ENCODE results near the gene ATR.
A peak's percentile ranks its signal among the peaks of the same experiment; 100 is the strongest.

Gene ATR

DNA sequence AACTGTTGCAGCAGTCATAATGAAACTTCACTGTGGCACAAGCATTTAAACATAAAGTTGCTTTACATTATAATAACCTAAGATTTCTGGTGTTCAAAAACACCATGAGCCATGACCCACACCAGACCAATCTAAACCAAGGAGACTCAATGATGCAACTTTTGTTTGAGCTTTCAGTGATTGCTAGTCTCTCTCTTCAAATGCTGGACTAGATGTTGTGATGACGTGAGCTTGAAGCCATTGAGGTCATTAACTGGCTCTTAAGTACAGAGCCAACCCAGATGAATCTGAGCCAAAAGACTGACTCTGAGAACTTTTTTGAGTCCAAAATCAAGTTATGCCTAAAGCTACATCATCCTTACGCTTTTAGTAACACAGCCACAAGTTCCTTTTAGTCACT is 36.5 kb downstream of the ATR start:
- no peak for DNase-seq (ENCODE audit: extremely low spot score, insufficient read length, low read depth)
- FAIRE-seq, result no peak

DNA sequence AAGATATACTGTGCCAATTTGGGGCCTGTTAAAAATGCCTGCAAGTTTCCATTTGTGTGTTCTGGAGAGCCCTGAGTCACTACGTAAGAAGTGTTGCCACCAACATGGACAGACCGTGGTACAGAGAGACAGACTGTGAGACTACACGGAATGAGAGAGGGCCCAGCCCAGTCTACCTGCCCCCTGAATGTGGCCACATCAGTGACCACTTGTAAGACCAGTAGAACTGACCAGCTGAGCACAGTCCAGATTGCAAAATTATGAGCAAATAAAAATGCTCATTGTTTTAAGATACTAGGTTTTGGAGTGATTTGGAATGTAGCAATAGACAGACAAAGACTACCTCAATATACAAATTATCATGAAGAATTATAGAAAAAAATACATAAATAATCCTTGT is 42.0 kb downstream of the ATR start:
- DNase-seq (ENCODE audit: extremely low spot score, insufficient read length, low read depth) (no peak), FAIRE-seq (no peak)

DNA sequence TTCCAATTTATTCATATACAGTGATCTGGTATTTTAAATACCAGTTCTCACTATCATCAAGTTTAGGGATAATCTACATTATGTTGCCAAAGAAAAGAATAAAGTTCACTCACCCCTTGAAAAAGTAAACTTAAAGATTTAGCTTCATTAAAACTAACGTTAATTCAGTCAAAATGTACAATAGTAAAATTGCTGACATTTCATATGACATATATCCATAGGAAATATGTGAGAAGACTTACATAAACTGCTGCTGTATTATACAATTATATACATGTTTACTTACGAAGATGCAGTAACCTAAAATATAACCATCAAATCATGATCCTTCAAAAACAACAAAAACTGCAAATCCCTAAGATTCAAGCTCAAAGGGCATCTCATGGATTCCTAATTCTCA is 44.0 kb downstream of the ATR start:
- DNase-seq (ENCODE audit: extremely low spot score, insufficient read length, low read depth) (no peak), FAIRE-seq (no peak)

DNA sequence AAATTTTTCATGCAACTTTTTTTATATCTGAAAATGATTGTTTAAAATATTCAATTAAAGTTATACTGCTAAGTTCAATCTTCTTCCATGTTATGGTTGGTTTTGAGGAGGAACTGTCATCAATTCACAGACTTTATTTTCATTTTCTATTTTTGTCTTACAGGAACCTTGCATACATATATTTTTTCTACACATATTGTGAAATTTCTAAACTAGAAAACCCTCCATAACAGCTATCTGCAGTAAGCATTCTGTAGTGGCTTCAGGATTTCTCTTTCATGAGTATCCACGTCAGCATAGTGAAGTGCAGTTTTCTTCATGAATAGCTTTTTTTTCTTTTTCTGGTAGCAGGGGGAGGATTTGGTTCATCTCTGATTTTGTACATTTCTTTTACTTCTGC is 48.2 kb downstream of the ATR start:
- no peak for FAIRE-seq

DNA sequence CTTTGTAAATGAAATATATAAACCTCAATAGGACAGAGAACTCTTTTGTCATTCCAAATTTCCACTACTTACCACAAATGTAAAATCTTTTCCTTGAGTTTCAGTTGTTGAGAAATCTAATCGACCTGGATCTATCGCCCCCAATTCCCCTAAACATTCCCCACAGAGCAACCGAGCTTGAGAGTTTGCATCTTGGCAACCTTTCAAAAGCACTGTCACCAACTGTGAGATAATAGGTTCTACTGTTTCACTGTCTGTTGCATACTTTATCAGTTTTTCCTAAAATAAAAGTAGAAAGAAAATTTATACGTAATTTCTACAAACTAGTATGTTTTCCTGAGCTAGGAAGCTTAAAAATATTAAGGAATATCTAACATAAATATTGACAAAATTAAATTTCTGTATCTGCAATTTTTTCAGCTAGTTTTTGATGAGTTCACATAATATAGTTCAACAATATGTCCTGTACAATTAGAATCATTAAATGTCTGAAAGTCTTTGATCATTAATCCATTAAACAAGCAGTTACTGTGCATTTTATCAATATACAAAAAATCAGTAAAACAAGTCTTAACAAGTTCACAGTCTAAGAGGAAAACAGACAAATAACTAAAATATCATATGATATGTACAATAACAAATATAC is 54.5 kb downstream of the ATR start:
- DNase-seq (ENCODE audit: extremely low spot score, insufficient read length, low read depth) (no peak), FAIRE-seq (no peak)

More for the DNA sequence above, 48.2 kb downstream of the ATR start:
- DNase-seq (ENCODE audit: extremely low spot score, insufficient read length, low read depth), result no peak

DNA sequence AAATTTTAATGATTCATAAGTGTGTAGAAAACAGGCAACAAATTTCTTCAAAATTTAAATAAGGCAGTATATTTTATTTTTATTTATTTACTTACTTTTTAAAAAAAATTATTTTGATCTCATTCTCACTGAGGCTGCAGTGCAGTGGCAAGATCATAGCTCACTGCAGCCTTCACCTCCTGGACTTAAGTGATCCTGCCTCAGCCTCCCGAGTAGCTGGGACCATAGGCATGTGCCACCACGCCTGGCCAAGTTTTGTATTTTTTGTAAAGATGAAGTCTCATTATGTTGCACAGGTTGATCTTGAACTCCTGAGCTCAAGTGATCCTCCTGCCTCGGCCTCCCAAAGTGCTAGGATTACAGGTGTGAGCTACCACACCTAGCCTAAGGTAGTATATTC is 69.5 kb downstream of the ATR start:
- FAIRE-seq (no peak), DNase-seq (ENCODE audit: extremely low spot score, insufficient read length, low read depth) (no peak)

DNA sequence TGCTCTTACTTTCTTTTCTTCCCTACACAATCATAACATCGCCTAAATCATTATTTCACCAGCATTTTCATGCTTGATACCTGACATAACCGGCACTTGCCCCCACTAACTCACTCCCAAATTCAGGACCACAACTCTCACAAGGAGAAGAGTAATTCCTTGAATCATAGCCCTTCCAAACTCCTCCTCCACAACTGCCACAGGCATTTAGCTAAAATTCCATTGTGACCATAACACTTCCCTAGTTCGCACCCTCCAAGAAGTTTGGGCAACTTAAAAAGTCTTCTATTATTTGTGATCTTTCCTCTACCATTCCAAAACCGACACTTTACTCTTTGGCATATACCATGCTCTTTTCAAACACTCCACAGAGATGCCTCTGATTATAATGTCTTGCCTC is 71.3 kb downstream of the ATR start:
- no peak for DNase-seq (ENCODE audit: extremely low spot score, insufficient read length, low read depth)
- FAIRE-seq, result no peak

DNA sequence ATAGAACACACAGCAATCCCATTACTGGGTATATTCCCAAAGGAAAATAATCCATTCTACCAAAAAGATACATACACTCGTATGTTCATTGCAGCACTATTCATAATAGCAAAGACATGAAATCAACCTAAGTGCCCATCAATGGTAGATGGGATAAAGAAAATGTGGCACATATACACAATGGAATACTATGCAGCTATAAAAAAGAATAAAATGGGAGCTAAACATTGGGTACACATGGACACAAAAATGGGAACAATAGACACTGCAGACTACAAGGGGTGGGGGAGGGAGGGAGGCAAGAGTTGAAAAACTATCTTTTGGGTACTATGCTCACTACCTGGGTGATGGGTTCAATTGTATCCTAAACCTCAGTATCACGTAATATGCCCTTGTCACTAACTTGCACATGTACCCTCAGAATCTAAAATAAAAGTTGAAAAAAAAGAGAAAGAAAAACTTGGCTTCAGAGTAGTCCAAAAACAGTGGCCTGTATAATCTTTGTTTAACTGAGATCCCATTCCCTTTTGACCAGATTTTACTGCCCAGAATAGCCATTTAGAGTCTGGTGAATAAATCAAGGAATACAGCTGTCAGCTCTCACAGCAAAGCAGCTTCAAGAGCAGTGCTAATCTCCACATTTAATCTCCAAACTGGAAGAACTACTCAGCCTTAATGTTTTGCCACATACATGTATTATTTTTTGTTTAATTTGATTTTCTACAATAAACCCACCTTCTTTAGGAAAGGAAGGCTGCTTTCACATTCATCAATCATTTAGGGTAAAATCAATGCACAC is 76.1 kb downstream of the ATR start:
- no peak for DNase-seq (ENCODE audit: extremely low spot score, insufficient read length, low read depth)
- FAIRE-seq, result no peak

DNA sequence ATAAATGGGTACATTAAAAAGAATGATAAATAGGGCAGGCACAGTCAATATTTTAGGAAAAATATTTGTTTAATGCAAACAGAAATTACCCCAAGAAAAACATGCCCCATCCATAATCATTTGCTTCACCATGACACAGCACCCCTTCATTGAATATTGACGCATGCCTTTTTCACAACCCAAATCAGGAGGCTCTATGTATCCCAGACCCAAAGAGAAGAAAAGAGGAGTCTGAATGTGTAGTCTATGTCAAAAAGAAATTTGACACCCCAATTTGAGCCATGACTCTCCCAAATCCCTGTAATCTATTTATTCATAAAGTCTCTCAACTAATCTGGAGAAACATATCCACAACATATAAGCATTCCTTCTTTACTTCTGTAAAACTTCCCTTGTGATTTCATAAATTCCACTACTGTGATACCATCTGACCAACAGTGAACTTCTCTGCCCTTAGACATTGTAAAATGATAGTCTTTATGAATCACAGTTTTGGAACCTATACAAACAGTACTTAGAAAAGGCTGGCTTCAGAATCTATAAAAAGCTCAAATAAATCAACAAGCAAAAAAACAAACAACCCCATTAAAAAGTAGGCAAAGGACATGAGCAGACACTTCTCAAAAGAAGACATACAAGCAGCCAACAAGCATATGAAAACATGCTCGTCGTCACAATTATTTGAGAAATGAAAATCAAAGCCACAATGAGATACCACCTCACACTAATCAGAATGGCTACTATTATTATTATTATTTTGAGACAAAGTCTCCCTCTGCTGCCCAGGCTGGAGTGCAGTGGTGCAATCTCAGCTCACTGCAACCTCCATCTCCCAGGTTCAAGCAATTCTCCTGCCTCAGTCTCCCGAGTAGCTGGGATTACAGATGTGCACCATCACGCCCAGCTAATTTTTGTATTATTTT is 77.3 kb downstream of the ATR start:
- peak; percentile 36 for FAIRE-seq
- no peak for DNase-seq (ENCODE audit: extremely low spot score, insufficient read length, low read depth)

DNA sequence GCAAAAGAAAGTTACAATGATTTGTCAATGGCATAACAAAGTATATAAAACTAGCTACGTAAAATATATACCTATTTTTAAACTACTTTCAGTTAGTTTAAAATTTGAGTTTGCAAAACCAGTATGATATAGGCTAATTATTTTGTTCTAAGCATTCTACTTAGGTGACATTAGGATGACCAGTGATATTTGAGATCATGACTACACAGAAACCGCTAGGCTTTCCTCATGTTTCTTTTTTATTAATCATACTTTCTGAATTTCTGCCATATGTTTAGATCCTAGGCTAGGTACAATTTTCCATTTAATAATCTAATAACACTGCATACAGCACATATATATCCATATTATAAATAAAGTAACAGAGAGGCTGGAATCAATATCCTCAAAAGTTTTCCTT is 78.3 kb downstream of the ATR start:
- no peak for FAIRE-seq
- DNase-seq (ENCODE audit: extremely low spot score, insufficient read length, low read depth), result no peak

DNA sequence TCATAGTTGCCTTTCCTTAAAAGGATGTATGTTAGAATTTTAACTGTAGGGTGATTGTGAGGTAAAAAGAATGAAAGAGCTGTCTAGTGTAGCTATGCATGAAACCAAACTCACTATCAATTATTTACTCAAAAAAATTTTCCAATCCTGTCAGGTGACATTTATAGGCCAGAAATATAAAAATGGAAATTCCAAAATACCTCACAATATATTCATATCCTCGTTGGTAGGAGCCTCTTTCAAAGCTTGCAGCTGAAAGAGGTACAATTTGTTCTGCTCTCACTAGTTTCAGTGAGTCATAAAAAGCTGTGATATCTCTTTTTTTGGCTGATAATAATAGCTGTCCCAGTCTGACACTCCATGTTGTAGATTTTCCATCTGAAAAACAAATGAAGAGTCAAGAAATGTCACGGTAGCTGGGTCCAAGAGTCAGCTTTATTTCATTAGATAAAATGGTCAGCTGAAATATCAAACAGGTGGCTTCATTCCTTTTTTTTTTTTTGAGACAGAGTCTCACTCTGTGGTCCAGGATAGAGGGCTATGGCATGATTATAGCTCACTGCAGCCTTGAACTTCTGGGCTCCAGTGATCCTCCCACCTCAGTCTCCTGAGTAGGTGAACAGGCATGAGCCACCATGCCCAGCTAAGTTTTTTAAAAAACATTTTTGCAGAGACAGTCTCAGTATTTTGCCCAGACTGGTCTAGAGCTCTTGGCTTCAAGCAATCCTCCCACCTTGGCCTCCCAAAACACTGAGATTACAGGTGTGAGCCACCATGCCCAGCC is 79.9 kb downstream of the ATR start:
- no peak for DNase-seq (ENCODE audit: extremely low spot score, insufficient read length, low read depth)
- FAIRE-seq, result peak; percentile 72

DNA sequence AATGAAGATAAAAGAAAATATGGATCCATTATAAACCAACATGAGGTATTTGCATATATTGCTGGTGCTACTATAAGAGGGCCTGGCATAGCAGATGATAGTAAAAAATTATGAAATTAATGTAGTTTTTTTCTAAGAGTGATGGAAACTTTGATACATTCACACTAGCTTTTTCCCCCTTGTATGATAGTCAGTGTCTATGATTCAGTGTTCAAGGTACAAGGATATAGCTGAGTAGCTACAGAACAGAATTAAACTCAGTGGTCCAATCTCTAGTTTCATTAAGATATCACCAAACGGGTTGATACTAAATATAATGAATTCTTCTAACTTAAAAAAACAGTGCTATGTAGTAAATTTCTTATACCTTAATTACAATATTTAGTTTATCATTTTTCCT is 80.8 kb downstream of the ATR start:
- no peak for FAIRE-seq
- no peak for DNase-seq (ENCODE audit: extremely low spot score, insufficient read length, low read depth)

DNA sequence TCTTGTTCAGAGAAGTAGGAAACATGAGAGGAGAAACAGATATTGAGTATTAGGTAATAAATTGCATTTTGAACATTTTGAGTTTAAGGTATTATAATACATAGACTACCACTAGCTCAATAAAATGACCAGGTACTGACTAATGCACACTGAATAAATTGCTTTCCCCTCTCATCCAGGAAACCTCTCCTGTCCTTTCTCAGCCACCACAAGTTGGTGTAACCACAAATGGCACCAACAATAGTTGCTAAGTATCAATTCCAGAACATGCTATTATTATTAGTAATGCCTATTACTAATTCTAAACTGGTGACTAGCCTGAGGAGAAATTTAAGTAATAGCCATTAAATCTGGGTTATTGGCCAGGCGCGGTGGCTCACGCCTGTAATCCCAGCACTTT is 83.4 kb downstream of the ATR start:
- FAIRE-seq (no peak), DNase-seq (ENCODE audit: extremely low spot score, insufficient read length, low read depth) (no peak)

DNA sequence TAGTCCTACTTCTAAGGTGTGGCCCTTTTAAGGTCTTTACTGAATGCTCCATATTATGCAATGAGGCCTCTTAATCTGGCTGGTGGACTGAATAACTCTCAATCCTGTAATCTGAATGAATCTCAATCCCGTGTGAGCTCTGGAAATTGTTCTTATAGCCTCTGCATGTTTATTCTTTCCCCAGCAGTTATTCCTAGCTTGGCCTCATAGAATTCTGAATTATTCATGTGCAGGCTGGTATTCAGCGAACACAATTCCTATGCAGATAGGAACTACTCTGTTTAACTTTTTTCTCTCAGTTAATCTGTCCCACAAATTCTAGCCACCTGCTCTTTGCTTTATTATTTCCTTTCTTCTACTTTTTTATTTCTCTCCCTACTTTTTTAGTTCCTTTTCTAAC is 86.3 kb downstream of the ATR start:
- DNase-seq (ENCODE audit: extremely low spot score, insufficient read length, low read depth) (no peak), FAIRE-seq (no peak)

DNA sequence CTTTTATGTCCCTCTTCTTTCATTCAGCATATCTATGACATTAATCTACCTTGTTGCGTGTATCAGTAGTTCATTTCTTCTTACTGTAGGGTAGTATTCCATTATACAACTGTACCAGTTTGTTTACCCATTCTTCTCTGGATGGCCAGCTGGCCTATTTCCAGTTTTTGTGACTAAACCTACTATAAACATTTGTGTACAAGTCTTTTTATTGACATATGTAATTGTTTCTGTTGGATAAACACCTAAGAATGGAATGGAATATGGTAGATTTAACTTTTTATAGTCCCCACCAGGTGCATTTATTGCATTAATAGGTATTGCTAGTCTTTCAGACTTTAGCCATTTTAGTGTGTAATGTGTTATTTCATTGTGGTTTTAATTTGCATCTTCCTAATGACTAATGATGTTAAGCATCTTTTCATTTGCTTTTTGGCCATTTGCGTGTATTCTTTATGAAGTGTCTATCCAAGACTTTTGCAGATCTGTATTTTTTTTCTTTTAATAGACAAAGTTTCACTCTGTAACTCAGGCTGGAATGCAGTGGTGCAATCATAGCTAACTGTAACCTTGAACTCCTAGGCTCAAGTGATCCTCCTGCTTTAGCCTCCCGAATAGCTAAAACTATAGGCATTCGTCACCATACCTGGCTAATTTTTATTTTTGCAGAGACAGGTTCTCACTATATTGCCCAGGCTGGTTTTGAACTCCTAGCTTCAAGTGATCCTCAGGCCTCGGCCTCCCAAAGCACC is 88.8 kb downstream of the ATR start:
- no peak for FAIRE-seq

DNA sequence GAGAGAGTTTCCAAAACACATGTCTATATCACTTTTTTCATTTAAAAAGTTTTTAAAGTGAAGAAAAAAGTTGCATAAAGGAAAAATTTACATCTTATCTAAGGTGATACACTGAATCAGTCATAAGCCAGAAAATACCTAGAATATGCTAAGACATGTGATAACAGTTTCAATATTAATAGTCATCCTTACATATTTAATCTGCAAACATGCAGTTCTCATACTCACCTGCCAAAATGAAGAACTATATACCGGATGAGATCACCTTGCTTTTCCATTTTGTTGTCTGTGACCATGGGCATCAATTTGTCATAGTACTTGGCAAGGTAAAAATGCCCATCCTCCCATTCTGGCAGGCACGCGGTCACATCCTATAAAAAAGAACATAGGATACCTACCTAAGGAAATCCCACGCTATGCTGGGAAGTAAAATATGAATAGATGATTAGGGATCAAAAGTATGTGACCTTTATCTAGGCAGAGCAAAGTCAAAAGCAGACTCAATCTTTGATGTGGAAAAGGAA is 93.6 kb downstream of the ATR start:
- DNase-seq (ENCODE audit: extremely low spot score, insufficient read length, low read depth) (no peak), FAIRE-seq (no peak)

More for the DNA sequence above, 88.8 kb downstream of the ATR start:
- DNase-seq (ENCODE audit: extremely low spot score, insufficient read length, low read depth), result no peak

DNA sequence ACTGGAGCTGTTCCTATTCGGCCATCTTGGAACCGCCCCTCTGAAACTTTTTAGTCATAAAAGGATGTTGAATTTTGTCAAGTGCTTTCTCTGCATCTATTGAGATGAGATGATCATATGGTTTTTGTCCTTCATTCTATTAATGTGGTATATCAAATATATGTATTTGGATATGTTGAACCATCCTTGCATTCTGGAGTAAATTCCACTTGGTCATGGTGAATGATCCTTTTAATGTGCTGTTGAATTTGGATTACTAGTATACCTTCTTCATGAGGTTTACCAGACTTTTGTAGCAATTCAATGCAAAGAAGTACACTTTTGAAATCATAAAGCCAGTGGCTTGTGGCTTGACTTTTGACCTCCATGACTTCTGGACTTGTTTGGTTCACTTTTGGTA is 97.3 kb downstream of the ATR start:
- FAIRE-seq, result no peak
- DNase-seq (ENCODE audit: extremely low spot score, insufficient read length, low read depth), result no peak

DNA sequence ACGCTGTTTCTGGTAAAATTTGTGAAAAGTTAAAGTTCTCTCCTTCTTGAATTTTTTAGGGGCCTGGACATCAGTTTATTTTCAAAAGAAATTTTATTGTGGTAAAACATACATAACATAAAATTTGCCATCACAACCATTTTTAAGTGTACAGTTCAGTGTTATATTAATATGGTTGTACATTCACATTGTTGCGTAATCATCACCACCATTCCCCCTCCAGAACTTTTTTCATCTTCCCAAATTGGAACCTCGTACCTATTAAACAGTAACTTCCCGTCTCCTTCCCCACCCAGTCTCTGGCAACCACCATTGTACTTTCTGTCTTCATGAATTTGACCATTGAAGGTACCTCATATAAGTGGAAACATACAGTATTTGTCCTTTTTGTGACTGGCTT is 107.7 kb downstream of the ATR start:
- DNase-seq (ENCODE audit: extremely low spot score, insufficient read length, low read depth), result no peak
- FAIRE-seq, result no peak

DNA sequence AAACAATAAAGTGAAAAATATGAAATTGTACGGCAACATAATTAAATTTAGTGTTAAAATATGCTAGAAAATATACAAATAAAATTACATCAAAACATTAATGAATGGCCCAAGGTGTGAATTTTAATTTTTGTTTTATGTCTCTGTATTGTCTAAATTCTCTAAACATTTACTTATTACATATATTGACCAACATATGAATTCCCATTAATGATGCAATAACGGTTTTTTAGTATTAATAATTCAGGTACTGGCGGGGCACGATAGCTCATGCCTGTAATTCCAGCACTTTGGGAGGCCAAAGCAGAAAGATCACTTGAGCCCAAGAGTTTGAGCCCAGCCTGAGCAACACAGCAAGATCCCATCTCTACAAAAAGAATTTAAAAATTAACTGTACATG is 110.1 kb downstream of the ATR start:
- DNase-seq (ENCODE audit: extremely low spot score, insufficient read length, low read depth) (no peak), FAIRE-seq (no peak)
